Posterior cingulate gyrus (tissue), 11 donors: ENCODE measurements around the gene PRSS2.
"Not testable (repeated sequence)": the region's sequence is repeated elsewhere in the genome, so short reads cannot be mapped to it uniquely, and the experiment has no call there.

Source experiments
- DNase-seq, 10 donors: peaks; one replicate each; pipeline versions ENCODE4 v3.0.0 to v3.0.0-alpha.2; 2020 to 2021; ENCODE audit warnings: mixed read lengths in 3 of 10
- intact Hi-C: fragments of 100-400 bp; cut with DNase I; formaldehyde crosslinking; loops from one replicate; pipeline ENCODE4 v1.15.1; 2023

Gene PRSS2

GRCh38 chr7:142758312-142758711 is 12.5 kb upstream of the PRSS2 start:
- intact Hi-C loops, DNase-seq: not testable (repeated sequence)

GRCh38 chr7:142759433-142759832 is 11.3 kb upstream of the PRSS2 start:
- intact Hi-C loops: no loop called here
- no peak for DNase-seq

- no peak for DNase-seq
- intact Hi-C loops: no loop called here
Measured at GRCh38 chr7:142760071-142760642, 10.6 kb upstream of the PRSS2 start.

GRCh38 chr7:142761606-142762005 is 9.2 kb upstream of the PRSS2 start:
- intact Hi-C loops, DNase-seq: not testable (repeated sequence)

GRCh38 chr7:142762104-142762503 is 8.7 kb upstream of the PRSS2 start:
- DNase-seq: no peak
- intact Hi-C loops: no loop called here

- intact Hi-C loops: no loop called here
- peak in 1 of 10 donors; percentile 50 for DNase-seq
Measured at GRCh38 chr7:142767451-142767850, 3.3 kb upstream of the PRSS2 start.

- intact Hi-C loops: no loop called here
- DNase-seq: peak in 1 of 10 donors; percentile 56
Measured at GRCh38 chr7:142767861-142768260, 2.9 kb upstream of the PRSS2 start.

GRCh38 chr7:142768885-142769284 is 1.9 kb upstream of the PRSS2 start:
- intact Hi-C loops: not testable (repeated sequence)
- peak in 1 of 10 donors; percentile 22 for DNase-seq

GRCh38 chr7:142771353-142771723 is 568 bp downstream of the PRSS2 start:
- intact Hi-C loops: no loop called here
- peak in 1 of 10 donors; percentile 64 for DNase-seq

GRCh38 chr7:142772051-142772450 is 1.3 kb downstream of the PRSS2 start:
- intact Hi-C loops: no loop called here
- DNase-seq: peak in 1 of 10 donors; percentile 64

GRCh38 chr7:142772673-142773072 is 1.9 kb downstream of the PRSS2 start:
- intact Hi-C loops: no loop called here
- peak in 1 of 10 donors; percentile 8 for DNase-seq

- intact Hi-C loops: no loop called here
- DNase-seq: peak in 1 of 10 donors; percentile 50
Measured at GRCh38 chr7:142773230-142773629, 2.5 kb downstream of the PRSS2 start.

- peak in 1 of 10 donors; percentile 73 for DNase-seq
- intact Hi-C loops: no loop called here
Measured at GRCh38 chr7:142773937-142774744, 3.4 kb downstream of the PRSS2 start.

- intact Hi-C loops: no loop called here
- peak in 1 of 10 donors; percentile 65 for DNase-seq
Measured at GRCh38 chr7:142774826-142775225, 4.1 kb downstream of the PRSS2 start.

- intact Hi-C loops: not testable (repeated sequence)
- DNase-seq: peak in 1 of 10 donors; percentile 49
Measured at GRCh38 chr7:142775351-142776115, 4.8 kb downstream of the PRSS2 start.

- DNase-seq: peak in 1 of 10 donors; percentile 69
- intact Hi-C loops: no loop called here
Measured at GRCh38 chr7:142776206-142776844, 5.6 kb downstream of the PRSS2 start.

GRCh38 chr7:142776845-142777225 is 6.1 kb downstream of the PRSS2 start:
- intact Hi-C loops: not testable (repeated sequence)

GRCh38 chr7:142777318-142777717 is 6.5 kb downstream of the PRSS2 start:
- intact Hi-C loops: no loop called here

More at GRCh38 chr7:142776845-142777225, 6.1 kb downstream of the PRSS2 start:
- not testable (repeated sequence) for DNase-seq

GRCh38 chr7:142782922-142783900 is 12.4 kb downstream of the PRSS2 start:
- intact Hi-C loops: loop anchor here (1.0 to 5.0 kb wide), 2 partner anchors 66 to 151 kb away; no protein-coding TSS in a partner anchor

More at GRCh38 chr7:142777318-142777717, 6.5 kb downstream of the PRSS2 start:
- DNase-seq: no peak

More at GRCh38 chr7:142782922-142783900, 12.4 kb downstream of the PRSS2 start:
- peak; percentile 77 to 97 (median 86) for DNase-seq
